SK-N-SH treated with all-trans-retinoic acid at 6 μM for 48 hours (cell line): ENCODE measurements around the gene SMPDL3B.
A peak's percentile ranks its signal among the peaks of the same experiment; 100 is the strongest.

ENCODE experiments used
- ATAC-seq: fragments of 200-7000 bp; cut with Tn5 transposase; 3 replicates; pipeline ENCODE4 v1.9.1; 2020; ENCODE audit warnings: mild to moderate bottlenecking, moderate library complexity
- ARNTL ChIP-seq: fragments of 450-650 bp; formaldehyde crosslinking; IDR thresholded peaks from 2 replicates; pipeline ENCODE4 v1.5.0; 2020; ENCODE audit warnings: low read depth, mild to moderate bottlenecking, moderate library complexity, borderline replicate concordance
- BACH2 ChIP-seq: fragments of 250-450 bp; sonication (Bioruptor Pico); IDR thresholded peaks from 2 replicates; pipeline ENCODE4 v1.9.0; 2021; ENCODE audit warnings: mild to moderate bottlenecking, borderline replicate concordance
- CREB5 ChIP-seq: fragments of 250-450 bp; sonication (Bioruptor Pico); IDR thresholded peaks from 2 replicates; pipeline ENCODE4 v1.5.1; 2020; ENCODE audit warnings: low read depth, mild to moderate bottlenecking, moderate library complexity
- CSDC2 ChIP-seq: fragments of 250-450 bp; sonication (Bioruptor Pico); IDR thresholded peaks from 2 replicates; pipeline ENCODE4 v1.5.0; 2020; ENCODE audit warnings: mild to moderate bottlenecking, moderate library complexity
- CSRNP3 ChIP-seq: fragments of 250-450 bp; sonication (Bioruptor Pico); IDR thresholded peaks from 2 replicates; pipeline ENCODE4 v1.5.1; 2021; ENCODE audit warnings: mild to moderate bottlenecking, moderate library complexity
- ESRRG ChIP-seq: fragments of 250-450 bp; sonication (Bioruptor Pico); IDR thresholded peaks from 2 replicates; pipeline ENCODE4 v1.6.1; 2021; ENCODE audit warnings: mild to moderate bottlenecking
- GLIS3 ChIP-seq: fragments of 250-450 bp; sonication (Bioruptor Pico); IDR thresholded peaks from 2 replicates; pipeline ENCODE4 v1.5.0; 2020; ENCODE audit warnings: mild to moderate bottlenecking, moderate library complexity
- OSR1 ChIP-seq: fragments of 250-450 bp; sonication (Bioruptor Pico); IDR thresholded peaks from 2 replicates; pipeline ENCODE4 v1.8.0; 2022; ENCODE audit warnings: moderate library complexity, mild to moderate bottlenecking, inconsistent platforms
- PATZ1 ChIP-seq: fragments of 250-450 bp; sonication (Bioruptor Pico); IDR thresholded peaks from 2 replicates; pipeline ENCODE4 v1.8.0; 2020; ENCODE audit warnings: mild to moderate bottlenecking, moderate library complexity, borderline replicate concordance
- SNAI2 ChIP-seq: fragments of 250-450 bp; sonication (Bioruptor Pico); IDR thresholded peaks from 2 replicates; pipeline ENCODE4 v1.5.0; 2020; ENCODE audit warnings: mild to moderate bottlenecking, moderate library complexity
- TCF4 ChIP-seq: fragments of 250-450 bp; sonication (Bioruptor Pico); IDR thresholded peaks from 2 replicates; pipeline ENCODE4 v1.8.0; 2021; ENCODE audit warnings: mild to moderate bottlenecking, moderate library complexity, borderline replicate concordance
- TOX ChIP-seq: fragments of 250-450 bp; sonication (Bioruptor Pico); IDR thresholded peaks from 2 replicates; pipeline ENCODE4 v1.8.0; 2021; ENCODE audit warnings: mild to moderate bottlenecking, moderate library complexity, borderline replicate concordance
- ZC3H10 ChIP-seq: fragments of 250-450 bp; sonication (Bioruptor Pico); IDR thresholded peaks from 2 replicates; pipeline ENCODE4 v1.5.1; 2021; ENCODE audit warnings: mild to moderate bottlenecking, moderate library complexity
- ZFP30 ChIP-seq: fragments of 450-650 bp; formaldehyde crosslinking; IDR thresholded peaks from 2 replicates; pipeline ENCODE4 v1.5.0; 2022; ENCODE audit warnings: mild to moderate bottlenecking, moderate library complexity
- ZNF565 ChIP-seq: fragments of 450-650 bp; formaldehyde crosslinking; conservative IDR thresholded peaks from 2 replicates; pipeline ENCODE4 v1.5.0; 2020; ENCODE audit warnings: low read depth, mild to moderate bottlenecking, moderate library complexity
- ZNF70 ChIP-seq: fragments of 450-650 bp; formaldehyde crosslinking; IDR thresholded peaks from 2 replicates; pipeline ENCODE4 v1.5.0; 2020; ENCODE audit warnings: mild to moderate bottlenecking, moderate library complexity
- ZNF8 ChIP-seq: fragments of 450-650 bp; formaldehyde crosslinking; IDR thresholded peaks from 2 replicates; pipeline ENCODE4 v1.5.0; 2020; ENCODE audit warnings: mild to moderate bottlenecking, moderate library complexity
- TF ChIP-seq, protein P1 (sequence below): fragments of 250-450 bp; sonication (Bioruptor Pico); IDR thresholded peaks from 2 replicates; pipeline ENCODE4 v1.5.0; 2020; ENCODE audit warnings: mild to moderate bottlenecking, moderate library complexity
- TF ChIP-seq, protein P2 (sequence below): fragments of 250-450 bp; sonication (Bioruptor Pico); IDR thresholded peaks from 2 replicates; pipeline ENCODE4 v1.8.0; 2021; ENCODE audit warnings: low read depth, mild to moderate bottlenecking, moderate library complexity, borderline replicate concordance

SMPDL3B gene

DNA sequence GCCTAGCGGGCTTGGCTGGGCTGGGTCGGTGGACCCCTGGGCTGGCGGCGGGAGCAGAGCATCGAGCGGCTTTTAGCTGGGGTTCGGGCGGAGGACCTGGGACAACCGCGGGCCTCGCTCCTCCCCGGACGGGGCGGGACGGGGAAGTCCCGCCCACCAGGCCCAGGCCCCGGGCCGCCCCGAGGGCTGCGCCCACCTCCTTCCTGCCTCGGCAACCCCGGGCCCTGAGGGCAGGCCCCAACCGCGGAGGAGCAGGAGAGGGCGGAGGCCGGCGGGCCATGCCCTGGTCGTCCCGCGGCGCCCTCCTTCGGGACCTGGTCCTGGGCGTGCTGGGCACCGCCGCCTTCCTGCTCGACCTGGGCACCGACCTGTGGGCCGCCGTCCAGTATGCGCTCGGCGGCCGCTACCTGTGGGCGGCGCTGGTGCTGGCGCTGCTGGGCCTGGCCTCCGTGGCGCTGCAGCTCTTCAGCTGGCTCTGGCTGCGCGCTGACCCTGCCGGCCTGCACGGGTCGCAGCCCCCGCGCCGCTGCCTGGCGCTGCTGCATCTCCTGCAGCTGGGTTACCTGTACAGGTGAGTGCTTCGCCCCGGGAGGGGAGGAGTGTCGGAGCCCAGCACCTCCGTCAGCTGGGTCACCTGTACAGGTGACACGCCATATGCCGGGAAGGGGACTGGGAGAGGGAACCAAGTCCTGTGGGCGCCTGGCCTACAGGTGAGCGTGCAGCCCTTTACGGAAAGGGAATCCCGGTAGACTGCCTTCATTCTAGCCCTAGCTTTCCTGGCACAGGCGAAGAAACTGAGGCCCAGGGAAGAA, 25.2 kb downstream of the SMPDL3B start, which contains the start of gene XKR8 (continued):
- TF ChIP-seq, protein P1, sequence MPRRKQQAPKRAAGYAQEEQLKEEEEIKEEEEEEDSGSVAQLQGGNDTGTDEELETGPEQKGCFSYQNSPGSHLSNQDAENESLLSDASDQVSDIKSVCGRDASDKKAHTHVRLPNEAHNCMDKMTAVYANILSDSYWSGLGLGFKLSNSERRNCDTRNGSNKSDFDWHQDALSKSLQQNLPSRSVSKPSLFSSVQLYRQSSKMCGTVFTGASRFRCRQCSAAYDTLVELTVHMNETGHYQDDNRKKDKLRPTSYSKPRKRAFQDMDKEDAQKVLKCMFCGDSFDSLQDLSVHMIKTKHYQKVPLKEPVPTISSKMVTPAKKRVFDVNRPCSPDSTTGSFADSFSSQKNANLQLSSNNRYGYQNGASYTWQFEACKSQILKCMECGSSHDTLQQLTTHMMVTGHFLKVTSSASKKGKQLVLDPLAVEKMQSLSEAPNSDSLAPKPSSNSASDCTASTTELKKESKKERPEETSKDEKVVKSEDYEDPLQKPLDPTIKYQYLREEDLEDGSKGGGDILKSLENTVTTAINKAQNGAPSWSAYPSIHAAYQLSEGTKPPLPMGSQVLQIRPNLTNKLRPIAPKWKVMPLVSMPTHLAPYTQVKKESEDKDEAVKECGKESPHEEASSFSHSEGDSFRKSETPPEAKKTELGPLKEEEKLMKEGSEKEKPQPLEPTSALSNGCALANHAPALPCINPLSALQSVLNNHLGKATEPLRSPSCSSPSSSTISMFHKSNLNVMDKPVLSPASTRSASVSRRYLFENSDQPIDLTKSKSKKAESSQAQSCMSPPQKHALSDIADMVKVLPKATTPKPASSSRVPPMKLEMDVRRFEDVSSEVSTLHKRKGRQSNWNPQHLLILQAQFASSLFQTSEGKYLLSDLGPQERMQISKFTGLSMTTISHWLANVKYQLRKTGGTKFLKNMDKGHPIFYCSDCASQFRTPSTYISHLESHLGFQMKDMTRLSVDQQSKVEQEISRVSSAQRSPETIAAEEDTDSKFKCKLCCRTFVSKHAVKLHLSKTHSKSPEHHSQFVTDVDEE (CRISPR knock-in tag), result no peak
- TF ChIP-seq TOX (CRISPR knock-in tag) (no peak), ZNF70 (CRISPR knock-in tag) (no peak), CREB5 (CRISPR knock-in tag) (no peak)

DNA sequence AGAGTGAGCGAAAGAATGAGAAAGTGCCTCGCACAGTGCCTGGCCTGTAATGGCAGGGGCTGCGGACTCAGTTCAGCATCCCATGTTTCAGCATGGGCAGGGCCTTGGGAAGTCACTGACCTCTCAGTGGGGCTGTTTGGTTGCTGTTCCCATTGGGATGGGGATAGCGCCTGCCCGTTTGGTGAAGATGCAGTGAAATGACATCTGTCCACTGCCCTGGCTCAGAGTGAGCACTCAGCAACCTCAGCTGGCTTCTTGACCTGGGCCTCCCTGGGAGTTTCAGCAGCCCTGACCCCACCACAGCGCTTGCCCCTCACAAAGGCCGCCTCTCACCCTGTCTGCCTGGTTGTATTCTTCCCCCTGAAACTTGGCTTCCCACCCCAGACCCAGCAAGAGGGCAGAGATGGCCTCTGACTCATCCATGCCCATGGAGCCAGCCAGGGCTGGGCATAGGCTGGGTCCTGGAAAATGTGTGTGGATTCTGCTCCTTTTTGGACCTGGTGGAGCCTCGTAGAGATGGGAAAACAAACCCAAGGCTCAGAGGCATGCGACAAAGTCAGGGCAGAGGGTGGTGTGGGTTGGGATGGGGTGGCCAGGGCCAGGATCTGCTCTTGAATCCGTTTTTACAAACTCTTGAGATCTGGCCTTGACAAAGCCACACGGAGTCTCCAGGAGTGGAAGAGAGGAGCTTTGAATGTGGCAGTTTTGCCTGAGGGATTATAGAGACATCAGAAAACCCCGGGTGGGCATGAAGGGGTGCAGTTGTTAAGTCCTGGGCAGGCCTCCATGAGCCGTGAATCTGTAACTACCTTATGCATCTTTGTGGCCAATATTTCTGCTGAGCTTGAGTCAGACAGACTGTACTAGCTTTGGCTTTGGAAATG, 26.2 kb downstream of the SMPDL3B start:
- peak; percentile 43 for ATAC-seq
- TF ChIP-seq CREB5 (CRISPR knock-in tag), result no peak
- TF ChIP-seq, protein P2, sequence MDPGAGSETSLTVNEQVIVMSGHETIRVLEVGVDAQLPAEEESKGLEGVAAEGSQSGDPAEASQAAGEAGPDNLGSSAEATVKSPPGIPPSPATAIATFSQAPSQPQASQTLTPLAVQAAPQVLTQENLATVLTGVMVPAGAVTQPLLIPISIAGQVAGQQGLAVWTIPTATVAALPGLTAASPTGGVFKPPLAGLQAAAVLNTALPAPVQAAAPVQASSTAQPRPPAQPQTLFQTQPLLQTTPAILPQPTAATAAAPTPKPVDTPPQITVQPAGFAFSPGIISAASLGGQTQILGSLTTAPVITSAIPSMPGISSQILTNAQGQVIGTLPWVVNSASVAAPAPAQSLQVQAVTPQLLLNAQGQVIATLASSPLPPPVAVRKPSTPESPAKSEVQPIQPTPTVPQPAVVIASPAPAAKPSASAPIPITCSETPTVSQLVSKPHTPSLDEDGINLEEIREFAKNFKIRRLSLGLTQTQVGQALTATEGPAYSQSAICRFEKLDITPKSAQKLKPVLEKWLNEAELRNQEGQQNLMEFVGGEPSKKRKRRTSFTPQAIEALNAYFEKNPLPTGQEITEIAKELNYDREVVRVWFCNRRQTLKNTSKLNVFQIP, result no peak
- no peak for TF ChIP-seq ZFP30 (CRISPR knock-in tag)
- TF ChIP-seq BACH2 (CRISPR knock-in tag), result no peak
- TF ChIP-seq TCF4 (CRISPR knock-in tag), result no peak
- TF ChIP-seq ZC3H10, result no peak
- TF ChIP-seq CSDC2, result no peak
- no peak for TF ChIP-seq ARNTL (CRISPR knock-in tag)
- no peak for TF ChIP-seq ZNF565 (CRISPR knock-in tag)
- no peak for TF ChIP-seq PATZ1
- TF ChIP-seq ESRRG (CRISPR knock-in tag), result no peak
- no peak for TF ChIP-seq CSRNP3 (CRISPR knock-in tag)
- TF ChIP-seq TOX (CRISPR knock-in tag), result no peak
- no peak for TF ChIP-seq SNAI2 (CRISPR knock-in tag)
- no peak for TF ChIP-seq OSR1 (CRISPR knock-in tag)
- no peak for TF ChIP-seq GLIS3 (CRISPR knock-in tag)
- no peak for TF ChIP-seq ZNF8 (CRISPR knock-in tag)
- TF ChIP-seq ZNF70 (CRISPR knock-in tag), result no peak
